Testis (tissue), 3 donors: ENCODE measurements around the gene FAM163B. TPM values are rescaled to one million over a fixed set of nuclear protein-coding genes. Genes with fewer than 3 reads are reported as not detected.

ENCODE experiments used
- DNase-seq: peaks from one replicate; pipeline ENCODE4 v3.0.0-alpha.2; 2019
- H3K27ac ChIP-seq, 2 donors: fragments of 200-600 bp; sonication (generic); one replicate each; pipeline ENCODE4 v1.5.1; 2019
- H3K27me3 ChIP-seq: fragments of 200-600 bp; sonication (generic); one replicate; pipeline ENCODE4 v1.5.1; 2019
- H3K36me3 ChIP-seq: fragments of 200-600 bp; sonication (generic); one replicate; pipeline ENCODE4 v1.5.1; 2017; ENCODE audit warnings: low read depth; ENCODE audit errors: missing control alignments
- H3K4me1 ChIP-seq: fragments of 200-600 bp; sonication (generic); one replicate; pipeline ENCODE4 v1.5.1; 2019
- H3K4me3 ChIP-seq, 2 donors: fragments of 200-600 bp; sonication (generic); one replicate each; pipeline ENCODE4 v1.5.1; 2017 to 2019
- H3K9me3 ChIP-seq: fragments of 200-600 bp; sonication (generic); one replicate; pipeline ENCODE4 v1.5.1; 2017
- POLR2A ChIP-seq: fragments of 450-650 bp; IDR thresholded peaks from one replicate; pipeline ENCODE4 v1.6.1; 2017; ENCODE audit warnings: antibody characterized with exemption, mild to moderate bottlenecking, moderate library complexity
- WGBS, 2 donors: methylation state at CpG; one replicate each; pipeline ENCODE4 v1.1.5; 2018; 5-methylcytosine and 5-hydroxymethylcytosine counted together
- intact Hi-C: fragments of 100-400 bp; cut with DNase I; formaldehyde crosslinking; loops from one replicate; pipeline ENCODE4 v1.15.1; 2023; ENCODE audit warnings: low total_unique reads
- polyA plus RNA-seq: library from polyadenylated mRNA; stranded (reverse); fragments of 350-450 nt; fragmentation: Illumina TruSeq; extraction: RNeasy Lipid Tissue Mini Kit (QIAGEN cat#74804); gene quantifications from one replicate; pipeline ENCODE4 v1.2.3, GENCODE V29; 2014; ENCODE audit warnings: low read depth, low replicate concordance; ENCODE audit not compliant: insufficient read depth
- total RNA-seq, 2 donors: library from RNA; depleted of rRNA; stranded (reverse); fragments of >200 nt; gene quantifications; one replicate each; pipeline ENCODE4 v1.2.3, GENCODE V29; 2016
- TF ChIP-seq, protein P1 (sequence below), 3 experiments: fragments of 450-650 bp in 2 of 3; fragments of 200-600 bp in 1 of 3; sonication (generic) in 1 of 3; IDR thresholded peaks; one replicate each; pipeline ENCODE4 v1.5.1; 2016 to 2019; ENCODE audit warnings: antibody characterized with exemption in 3 of 3, mild to moderate bottlenecking in 2 of 3, moderate library complexity in 1 of 3

FAM163B gene
- total and polyA plus RNA-seq, 3 donors from 2014 or later, result 2.2 to 3.8 (median 2.8) TPM

DNA sequence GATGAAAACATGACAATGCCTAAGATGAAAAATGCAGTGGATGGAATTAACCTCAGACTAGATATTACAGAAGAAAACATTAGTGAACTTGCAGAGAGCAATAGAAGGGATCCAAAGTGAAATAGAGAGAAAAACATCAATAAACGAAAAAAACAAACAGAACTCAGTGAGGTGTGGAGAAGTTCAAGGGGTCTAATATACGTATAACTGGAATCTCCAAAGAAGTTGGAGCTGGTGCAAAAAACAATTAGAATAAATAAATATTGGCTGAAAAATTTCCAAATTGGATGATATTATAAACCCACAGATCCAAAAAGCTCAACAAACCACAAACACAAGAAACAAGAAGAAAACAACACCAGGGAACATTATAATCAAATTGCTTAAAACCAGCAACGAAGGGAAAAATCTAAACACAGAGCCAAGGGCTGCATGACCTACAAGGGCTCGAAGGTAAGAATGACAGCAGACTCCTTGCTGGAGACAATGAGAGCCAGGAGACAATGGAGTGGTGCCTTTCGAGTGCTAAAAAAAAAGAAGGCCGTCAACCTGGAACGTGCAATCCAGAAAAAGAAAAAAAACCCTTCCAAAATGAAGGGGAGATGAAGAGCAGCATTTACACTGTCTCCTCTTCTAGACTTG lies 11.8 kb downstream of the FAM163B start:
- Histone ChIP-seq H3K9me3 (no peaks in the 10 kb centered on the region), H3K27me3 (no peaks in the 10 kb centered on the region), H3K27ac (no peak overlapping the region), H3K36me3 (no peaks in the 10 kb centered on the region), H3K4me1 (no peaks in the 10 kb centered on the region), H3K4me3 (no peak overlapping the region)
- no peak for DNase-seq
- WGBS, 2 donors, result 79 to 85% methylated on average over 7 of the region's 7 CpGs
- intact Hi-C loops, result no loop called here
- no peak for TF ChIP-seq POLR2A
- TF ChIP-seq, protein P1, sequence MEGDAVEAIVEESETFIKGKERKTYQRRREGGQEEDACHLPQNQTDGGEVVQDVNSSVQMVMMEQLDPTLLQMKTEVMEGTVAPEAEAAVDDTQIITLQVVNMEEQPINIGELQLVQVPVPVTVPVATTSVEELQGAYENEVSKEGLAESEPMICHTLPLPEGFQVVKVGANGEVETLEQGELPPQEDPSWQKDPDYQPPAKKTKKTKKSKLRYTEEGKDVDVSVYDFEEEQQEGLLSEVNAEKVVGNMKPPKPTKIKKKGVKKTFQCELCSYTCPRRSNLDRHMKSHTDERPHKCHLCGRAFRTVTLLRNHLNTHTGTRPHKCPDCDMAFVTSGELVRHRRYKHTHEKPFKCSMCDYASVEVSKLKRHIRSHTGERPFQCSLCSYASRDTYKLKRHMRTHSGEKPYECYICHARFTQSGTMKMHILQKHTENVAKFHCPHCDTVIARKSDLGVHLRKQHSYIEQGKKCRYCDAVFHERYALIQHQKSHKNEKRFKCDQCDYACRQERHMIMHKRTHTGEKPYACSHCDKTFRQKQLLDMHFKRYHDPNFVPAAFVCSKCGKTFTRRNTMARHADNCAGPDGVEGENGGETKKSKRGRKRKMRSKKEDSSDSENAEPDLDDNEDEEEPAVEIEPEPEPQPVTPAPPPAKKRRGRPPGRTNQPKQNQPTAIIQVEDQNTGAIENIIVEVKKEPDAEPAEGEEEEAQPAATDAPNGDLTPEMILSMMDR (IDR thresholded peaks at IDR 0.05), result no peak

DNA sequence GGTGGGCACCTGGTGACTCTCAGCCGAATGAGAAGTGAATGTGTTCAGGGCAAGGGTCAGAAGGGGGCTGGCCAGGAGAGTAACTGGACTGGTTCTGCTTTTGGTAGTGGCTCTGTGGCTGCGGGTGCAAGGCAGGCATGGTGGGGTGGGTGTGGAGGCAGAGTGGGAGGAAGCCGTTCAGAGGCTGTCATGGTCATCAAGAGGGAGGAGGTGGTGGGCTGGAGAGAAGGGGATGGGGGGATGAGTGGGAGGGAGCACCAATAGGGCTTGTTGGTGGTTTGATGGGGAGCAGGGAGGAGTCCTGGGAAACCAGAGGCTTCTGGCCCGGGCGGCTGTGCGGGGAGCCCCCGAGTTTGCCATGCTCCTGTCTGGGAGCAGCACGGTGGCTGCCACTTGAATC lies 13.3 kb downstream of the FAM163B start:
- Histone ChIP-seq H3K9me3 (no peaks in the 10 kb centered on the region), H3K27me3 (no peaks in the 10 kb centered on the region), H3K4me1 (no peaks in the 10 kb centered on the region), H3K36me3 (no peaks in the 10 kb centered on the region), H3K27ac (no peak overlapping the region), H3K4me3 (no peak overlapping the region)
- TF ChIP-seq POLR2A, result no peak
- TF ChIP-seq, protein P1 (IDR thresholded peaks at IDR 0.05), result no peak
- WGBS, 2 donors, result 82 to 85% methylated on average over 8 of the region's 8 CpGs
- intact Hi-C loops, result no loop called here
- no peak for DNase-seq

DNA sequence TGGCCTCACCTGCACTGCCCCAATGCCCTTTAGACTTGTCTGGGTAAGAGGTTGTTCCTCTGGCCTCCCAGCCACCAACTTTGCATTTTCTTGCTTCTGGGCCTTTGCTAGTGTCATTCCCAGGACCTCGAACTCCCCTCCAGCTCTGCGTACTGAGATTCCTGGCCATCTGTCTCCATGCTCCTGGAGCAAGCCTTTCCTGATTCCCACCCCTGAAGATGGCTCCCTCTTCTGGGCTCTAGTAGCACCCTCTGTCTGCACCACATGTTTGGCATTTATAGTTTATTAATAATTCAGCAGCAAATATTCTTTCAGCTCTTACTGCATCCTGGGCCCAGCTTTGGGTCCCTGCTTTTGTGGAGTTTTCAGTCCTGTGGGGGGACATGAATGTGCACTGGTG lies 14.9 kb downstream of the FAM163B start:
- Histone ChIP-seq H3K27ac (no peak overlapping the region), H3K4me3 (no peak overlapping the region), H3K36me3 (no peaks in the 10 kb centered on the region), H3K27me3 (no peaks in the 10 kb centered on the region), H3K9me3 (no peaks in the 10 kb centered on the region), H3K4me1 (no peaks in the 10 kb centered on the region)
- 88 to 100% methylated on average over 2 of the region's 2 CpGs for WGBS, 2 donors
- no peak for TF ChIP-seq POLR2A
- TF ChIP-seq, protein P1 (IDR thresholded peaks at IDR 0.05), result no peak
- no peak for DNase-seq
- intact Hi-C loops, result no loop called here

DNA sequence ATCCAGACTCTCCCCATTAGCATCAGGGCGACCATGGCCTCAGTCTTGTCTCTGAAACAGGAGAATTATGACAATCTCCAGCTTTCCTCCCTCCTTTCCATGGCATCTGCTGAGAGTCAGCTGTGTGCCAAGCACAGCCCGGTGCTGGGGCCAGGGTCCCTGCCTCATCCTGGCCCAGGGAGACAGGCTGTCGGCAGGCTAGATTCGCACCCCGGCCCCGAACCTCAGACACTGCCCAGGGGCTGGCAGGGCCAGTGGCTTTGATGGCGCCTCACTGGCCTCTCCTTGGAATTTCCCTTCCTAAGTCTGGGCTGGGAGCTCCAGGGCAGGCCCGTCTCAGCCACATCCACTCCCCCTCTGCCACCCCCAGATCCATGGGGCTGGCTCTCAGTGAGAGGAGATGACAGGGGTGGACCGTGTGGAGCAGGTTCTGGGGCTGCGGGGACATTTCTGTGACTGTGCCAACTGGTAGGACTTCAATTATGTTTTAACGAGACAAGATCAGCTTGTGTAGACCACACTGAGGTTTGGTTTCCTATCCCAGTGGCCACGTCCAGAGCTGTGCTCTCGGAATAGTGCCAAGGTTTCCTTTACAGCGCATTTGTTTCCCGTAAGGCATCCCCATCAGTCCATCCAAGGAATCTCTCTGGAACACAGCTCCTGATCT lies 15.5 kb downstream of the FAM163B start:
- no peaks in the 10 kb centered on the region for H3K4me1 ChIP-seq
- no peak overlapping the region for H3K4me3 ChIP-seq
- WGBS, 2 donors, result 86 to 87% methylated on average over 10 to 15 of the region's 15 CpGs
- intact Hi-C loops, result no loop called here
- TF ChIP-seq, protein P1 (IDR thresholded peaks at IDR 0.05), result no peak
- TF ChIP-seq POLR2A, result no peak
- H3K9me3 ChIP-seq, result no peaks in the 10 kb centered on the region
- H3K36me3 ChIP-seq, result no peaks in the 10 kb centered on the region
- H3K27me3 ChIP-seq, result no peaks in the 10 kb centered on the region
- no peak overlapping the region for H3K27ac ChIP-seq
- no peak for DNase-seq
